Endothelial cell of umbilical vein (primary cell): ENCODE results near the gene FAM200A. TPM values are rescaled to one million over a fixed set of nuclear protein-coding genes. Genes with fewer than 3 reads are reported as not detected.

ENCODE experiments used
- BruUV-seq: library from RNA; stranded (reverse); fragments of 400-500 nt; replicated peaks from 2 replicates; lab custom pipeline; 2021; lab: Mats Ljungman, UMichigan
- CTCF ChIA-PET: fragments of 300-600, 350-600 bp; sonication (Branson Sonifier 250); formaldehyde crosslinking; loops from one replicate; lab custom pipeline; 2021; ENCODE audit warnings: antibody characterized with exemption, inconsistent platforms; lab: Charles Lee
- POLR2A ChIA-PET: fragments of 300-600, 350-600 bp; sonication (Branson Sonifier 250); formaldehyde crosslinking; loops from one replicate; lab custom pipeline; 2021; ENCODE audit warnings: antibody characterized with exemption, inconsistent platforms; lab: Charles Lee
- DNase-seq: peaks from one replicate; pipeline ENCODE4 v3.0.0-alpha.2; 2011; ENCODE audit warnings: low read depth, low spot score
- FAIRE-seq: peaks from 2 replicates; lab custom pipeline; 2011; peaks lifted over from hg19 to GRCh38; lab: Jason Lieb, UNC
- H2AFZ ChIP-seq: 2 replicates; pipeline ENCODE4 v1.6.0; 2012; ENCODE audit warnings: low read depth, low read length, control low read depth, inconsistent platforms
- H3K27ac ChIP-seq: 2 replicates; pipeline ENCODE4 v1.5.1; 2011; ENCODE audit warnings: low read depth, mild to moderate bottlenecking, control low read depth, low read length, moderate library complexity; ENCODE audit not compliant: insufficient read depth
- H3K27me3 ChIP-seq, 2 experiments: 2 replicates each; pipeline versions ENCODE4 v1.6.0 to v1.6.1; 2011; ENCODE audit warnings: low read length in 2 of 2, mixed read lengths in 1 of 2; ENCODE audit not compliant: control insufficient read depth in 2 of 2, insufficient read depth in 2 of 2
- H3K36me3 ChIP-seq, 2 experiments: 2 replicates in 1 of 2; 3 replicates in 1 of 2; pipeline ENCODE4 v1.5.1; 2011; ENCODE audit warnings: low read length in 2 of 2, mild to moderate bottlenecking in 1 of 2, moderate library complexity in 1 of 2; ENCODE audit not compliant: control insufficient read depth in 2 of 2, insufficient read depth in 2 of 2; ENCODE audit errors: extremely low read depth in 1 of 2
- H3K4me1 ChIP-seq: 3 replicates; pipeline ENCODE4 v1.5.1; 2011; ENCODE audit warnings: mild to moderate bottlenecking, low read length; ENCODE audit not compliant: control insufficient read depth, insufficient read depth; ENCODE audit errors: extremely low read depth
- H3K4me2 ChIP-seq: 2 replicates; pipeline ENCODE4 v1.6.1; 2011; ENCODE audit warnings: low read length, control low read depth, mixed read lengths; ENCODE audit not compliant: insufficient read depth
- H3K4me3 ChIP-seq, 3 experiments: fragments of 200-600 bp in 1 of 3; sonication (generic), shearing (Covaris generic) in 1 of 3; replicated peaks in 1 of 3; 2 replicates each; pipeline ENCODE4 v1.5.1; 2011 to 2016; ENCODE audit warnings: control low read depth in 3 of 3, low read length in 3 of 3, mild to moderate bottlenecking in 2 of 3, inconsistent platforms in 1 of 3, low read depth in 1 of 3, moderate library complexity in 1 of 3; ENCODE audit not compliant: insufficient read depth in 1 of 3
- H3K79me2 ChIP-seq: 2 replicates; pipeline ENCODE4 v1.6.0; 2012; ENCODE audit warnings: low read length, inconsistent platforms; ENCODE audit not compliant: control insufficient read depth, insufficient read depth
- H3K9ac ChIP-seq: replicated peaks from 2 replicates; pipeline ENCODE3; 2011; ENCODE audit warnings: low read length, control low read depth; ENCODE audit not compliant: insufficient read depth; ENCODE audit errors: extremely low read depth
- H3K9me1 ChIP-seq: replicated peaks from 3 replicates; pipeline ENCODE4 v1.6.0; 2011; ENCODE audit warnings: mild to moderate bottlenecking, low read length; ENCODE audit not compliant: control insufficient read depth, insufficient read depth; ENCODE audit errors: extremely low read depth
- H3K9me3 ChIP-seq: replicated peaks from 2 replicates; pipeline ENCODE4 v1.5.1; 2012; ENCODE audit warnings: low read length, inconsistent platforms; ENCODE audit not compliant: control insufficient read depth, insufficient read depth
- H4K20me1 ChIP-seq: replicated peaks from 2 replicates; pipeline ENCODE3; 2011; ENCODE audit warnings: mild to moderate bottlenecking, low read length; ENCODE audit not compliant: control insufficient read depth, insufficient read depth; ENCODE audit errors: extremely low read depth
- EZH2 ChIP-seq: IDR thresholded peaks from 2 replicates; pipeline ENCODE4 v1.6.1; 2012; ENCODE audit warnings: borderline replicate concordance, low read depth, mild to moderate bottlenecking, moderate library complexity, low read length, inconsistent platforms; ENCODE audit not compliant: severe bottlenecking
- FOS ChIP-seq: IDR thresholded peaks from 2 replicates; pipeline ENCODE4 v1.6.1; 2011; ENCODE audit warnings: mild to moderate bottlenecking, low read length, moderate library complexity, borderline replicate concordance; ENCODE audit not compliant: insufficient read depth
- GATA2 ChIP-seq: IDR thresholded peaks from 2 replicates; pipeline ENCODE4 v1.7.0; 2011; ENCODE audit warnings: low read depth, mild to moderate bottlenecking, moderate library complexity, mixed read lengths, low read length; ENCODE audit not compliant: insufficient read length, insufficient read depth
- JUN ChIP-seq: IDR thresholded peaks from 2 replicates; pipeline ENCODE4 v1.6.1; 2011; ENCODE audit warnings: borderline replicate concordance, low read depth; ENCODE audit not compliant: insufficient read length, insufficient read depth
- MYC ChIP-seq: IDR thresholded peaks from one replicate; pipeline ENCODE4 v1.6.1; 2011; ENCODE audit warnings: mild to moderate bottlenecking, low read depth, low read length
- POLR2A ChIP-seq: IDR thresholded peaks from 2 replicates; pipeline ENCODE4 v1.6.1; 2012; ENCODE audit warnings: low read depth, mild to moderate bottlenecking, control low read depth, low read length
- POLR2AphosphoS5 ChIP-seq: IDR thresholded peaks from 2 replicates; pipeline ENCODE4 v1.6.1; 2012; ENCODE audit warnings: low read depth, mild to moderate bottlenecking, control low read depth, low read length, moderate library complexity; ENCODE audit not compliant: insufficient read depth
- dilution Hi-C: fragments of 300-500 bp; cut with MboI; formaldehyde crosslinking; loops from one replicate; pipeline ENCODE4 v1.15.0; 2019; ENCODE audit warnings: low sequenced_read_pairs; ENCODE audit not compliant: extremely low pct_ligation_motif_present
- intact Hi-C: fragments of 100-400 bp; cut with micrococcal nuclease; formaldehyde crosslinking; loops from one replicate; pipeline ENCODE4 v1.10.0; 2022
- polyA plus RNA-seq, 4 experiments: library from polyadenylated mRNA; depleted of rRNA in 3 of 4; stranded (reverse) in 3 of 4; unstranded in 1 of 4; fragments of >200 nt; gene quantifications; 2 replicates each; pipeline versions ENCODE4 v1.2.1 to v1.2.3, GENCODE V29; 2011 to 2012; ENCODE audit warnings: missing spikeins in 1 of 4
- total RNA-seq: library from RNA; stranded (reverse); gene quantifications from 2 replicates; pipeline ENCODE4 v1.2.3, GENCODE V29; 2021
- TF ChIP-seq, protein P1 (sequence below): IDR thresholded peaks from 2 replicates; pipeline ENCODE4 v1.6.1; 2011; ENCODE audit not compliant: insufficient read depth, insufficient read length
- TF ChIP-seq, protein P2 (sequence below), 2 donors: IDR thresholded peaks; 1 replicate in 1 of 2; 2 replicates in 1 of 2; pipeline ENCODE4 v1.5.1; 2011; ENCODE audit warnings: low read length in 2 of 2, mild to moderate bottlenecking in 2 of 2, moderate library complexity in 2 of 2, control low read depth in 1 of 2, inconsistent platforms in 1 of 2, low read depth in 1 of 2; ENCODE audit not compliant: insufficient read depth in 1 of 2; ENCODE audit errors: extremely low read depth in 1 of 2

The FAM200A gene
- total and polyA plus RNA-seq, 2 donors (not counting 3 experiments of a cell fraction or from before 2014, with no cell fraction given), result 2.1 to 3.6 TPM

DNA sequence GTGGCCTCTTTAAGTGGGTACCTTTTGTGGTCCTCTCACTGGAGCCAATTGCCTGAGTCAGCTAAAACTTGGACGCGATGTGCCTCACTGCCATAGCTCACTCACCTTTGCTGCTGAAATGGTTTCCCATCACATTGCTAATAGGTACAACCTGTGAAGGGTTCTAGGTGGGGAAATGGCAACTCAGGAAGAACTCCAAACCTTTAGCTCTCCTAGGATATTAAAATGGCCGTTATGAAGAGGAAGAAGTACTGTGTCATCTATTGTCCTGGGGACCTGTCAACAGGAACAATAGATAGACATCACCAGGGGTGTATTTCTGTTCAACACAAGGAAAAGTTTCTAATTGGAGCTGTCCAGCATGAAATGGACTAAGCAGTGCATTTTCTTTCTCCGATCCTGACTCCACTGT is 5.3 kb upstream of the FAM200A start:
- no peak overlapping the region for H3K27ac ChIP-seq
- dilution Hi-C loops (no loop called here), intact Hi-C loops (no loop called here)
- peaks cover 4 to 10% of the 10 kb centered on the region in 2 experiments for H3K36me3 ChIP-seq
- no peak for TF ChIP-seq EZH2
- TF ChIP-seq, protein P1, sequence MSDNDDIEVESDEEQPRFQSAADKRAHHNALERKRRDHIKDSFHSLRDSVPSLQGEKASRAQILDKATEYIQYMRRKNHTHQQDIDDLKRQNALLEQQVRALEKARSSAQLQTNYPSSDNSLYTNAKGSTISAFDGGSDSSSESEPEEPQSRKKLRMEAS, result no peak
- TF ChIP-seq FOS, result no peak
- TF ChIP-seq POLR2A, result no peak
- TF ChIP-seq GATA2, result no peak
- TF ChIP-seq MYC, result no peak
- no peak for TF ChIP-seq JUN
- TF ChIP-seq, protein P2, sequence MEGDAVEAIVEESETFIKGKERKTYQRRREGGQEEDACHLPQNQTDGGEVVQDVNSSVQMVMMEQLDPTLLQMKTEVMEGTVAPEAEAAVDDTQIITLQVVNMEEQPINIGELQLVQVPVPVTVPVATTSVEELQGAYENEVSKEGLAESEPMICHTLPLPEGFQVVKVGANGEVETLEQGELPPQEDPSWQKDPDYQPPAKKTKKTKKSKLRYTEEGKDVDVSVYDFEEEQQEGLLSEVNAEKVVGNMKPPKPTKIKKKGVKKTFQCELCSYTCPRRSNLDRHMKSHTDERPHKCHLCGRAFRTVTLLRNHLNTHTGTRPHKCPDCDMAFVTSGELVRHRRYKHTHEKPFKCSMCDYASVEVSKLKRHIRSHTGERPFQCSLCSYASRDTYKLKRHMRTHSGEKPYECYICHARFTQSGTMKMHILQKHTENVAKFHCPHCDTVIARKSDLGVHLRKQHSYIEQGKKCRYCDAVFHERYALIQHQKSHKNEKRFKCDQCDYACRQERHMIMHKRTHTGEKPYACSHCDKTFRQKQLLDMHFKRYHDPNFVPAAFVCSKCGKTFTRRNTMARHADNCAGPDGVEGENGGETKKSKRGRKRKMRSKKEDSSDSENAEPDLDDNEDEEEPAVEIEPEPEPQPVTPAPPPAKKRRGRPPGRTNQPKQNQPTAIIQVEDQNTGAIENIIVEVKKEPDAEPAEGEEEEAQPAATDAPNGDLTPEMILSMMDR (IDR thresholded peaks at IDR 0.05; ENCODE audit: extremely low read depth in 1 of 2, insufficient read depth in 1 of 2, low read depth in 1 of 2, low read length in 2 of 2), result no peak
- no peak for TF ChIP-seq POLR2AphosphoS5
- no peak for FAIRE-seq
- no peak overlapping the region for H2AFZ ChIP-seq
- BruUV-seq, result no TSS peak
- H3K9me3 ChIP-seq, result no peaks in the 10 kb centered on the region
- H4K20me1 ChIP-seq, result no peaks in the 10 kb centered on the region
- H3K79me2 ChIP-seq, result peaks cover 13% of the 10 kb centered on the region
- no peak overlapping the region for H3K9ac ChIP-seq
- H3K27me3 ChIP-seq, result no peaks in the 10 kb centered on the region
- POLR2A ChIA-PET, result no interaction called here
- H3K9me1 ChIP-seq, result no peaks in the 10 kb centered on the region
- CTCF ChIA-PET, result no interaction called here
- no peak for DNase-seq
- no peak overlapping the region for H3K4me3 ChIP-seq
- peaks cover 15% of the 10 kb centered on the region for H3K4me1 ChIP-seq
- no peak overlapping the region for H3K4me2 ChIP-seq
